Measurements from ENCODE around the gene SLC12A3. TPM values are rescaled to one million over a fixed set of nuclear protein-coding genes. Genes with fewer than 3 reads are reported as not detected.
A peak's percentile ranks its signal among the peaks of the same experiment; 100 is the strongest.
"Not testable (repeated sequence)": the region's sequence is repeated elsewhere in the genome, so short reads cannot be mapped to it uniquely, and the experiment has no call there.

The SLC12A3 gene
- total RNA-seq, 1 donor from 2014 or later: not detected

GRCh38 chr16:56868175-56868574, 3.2 kb downstream of the SLC12A3 start:
- DNase-seq (ENCODE audit: low read depth): no peak
- TF ChIP-seq, protein P1, sequence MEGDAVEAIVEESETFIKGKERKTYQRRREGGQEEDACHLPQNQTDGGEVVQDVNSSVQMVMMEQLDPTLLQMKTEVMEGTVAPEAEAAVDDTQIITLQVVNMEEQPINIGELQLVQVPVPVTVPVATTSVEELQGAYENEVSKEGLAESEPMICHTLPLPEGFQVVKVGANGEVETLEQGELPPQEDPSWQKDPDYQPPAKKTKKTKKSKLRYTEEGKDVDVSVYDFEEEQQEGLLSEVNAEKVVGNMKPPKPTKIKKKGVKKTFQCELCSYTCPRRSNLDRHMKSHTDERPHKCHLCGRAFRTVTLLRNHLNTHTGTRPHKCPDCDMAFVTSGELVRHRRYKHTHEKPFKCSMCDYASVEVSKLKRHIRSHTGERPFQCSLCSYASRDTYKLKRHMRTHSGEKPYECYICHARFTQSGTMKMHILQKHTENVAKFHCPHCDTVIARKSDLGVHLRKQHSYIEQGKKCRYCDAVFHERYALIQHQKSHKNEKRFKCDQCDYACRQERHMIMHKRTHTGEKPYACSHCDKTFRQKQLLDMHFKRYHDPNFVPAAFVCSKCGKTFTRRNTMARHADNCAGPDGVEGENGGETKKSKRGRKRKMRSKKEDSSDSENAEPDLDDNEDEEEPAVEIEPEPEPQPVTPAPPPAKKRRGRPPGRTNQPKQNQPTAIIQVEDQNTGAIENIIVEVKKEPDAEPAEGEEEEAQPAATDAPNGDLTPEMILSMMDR (conservative IDR thresholded peaks at IDR 0.05; ENCODE audit: low read depth, low read length): no peak
- H3K4me3 ChIP-seq (ENCODE audit: low read depth, low read length): no peak overlapping the region

DNA sequence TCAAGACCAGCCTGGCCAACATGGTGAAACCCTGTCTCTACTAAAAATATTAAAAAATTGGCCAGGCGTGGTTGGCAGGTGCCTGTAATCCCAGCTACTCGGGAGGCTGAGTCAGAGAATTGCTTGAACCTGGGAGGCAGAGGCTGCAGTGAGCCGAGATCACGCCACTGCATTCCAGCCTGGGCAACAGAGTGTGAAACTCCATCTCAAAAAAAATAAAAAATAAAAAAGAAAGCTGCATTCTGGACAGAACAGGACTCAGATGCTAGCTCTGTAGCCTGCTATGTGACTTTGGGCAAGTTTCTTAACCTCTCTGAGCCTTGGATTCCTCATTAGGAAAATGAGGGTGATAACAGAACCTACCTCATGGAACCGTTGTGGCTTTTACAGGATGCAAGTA, 3.8 kb downstream of the SLC12A3 start:
- H3K4me3 ChIP-seq (ENCODE audit: low read depth, low read length); DNase-seq (ENCODE audit: low read depth): not testable (repeated sequence)

DNA sequence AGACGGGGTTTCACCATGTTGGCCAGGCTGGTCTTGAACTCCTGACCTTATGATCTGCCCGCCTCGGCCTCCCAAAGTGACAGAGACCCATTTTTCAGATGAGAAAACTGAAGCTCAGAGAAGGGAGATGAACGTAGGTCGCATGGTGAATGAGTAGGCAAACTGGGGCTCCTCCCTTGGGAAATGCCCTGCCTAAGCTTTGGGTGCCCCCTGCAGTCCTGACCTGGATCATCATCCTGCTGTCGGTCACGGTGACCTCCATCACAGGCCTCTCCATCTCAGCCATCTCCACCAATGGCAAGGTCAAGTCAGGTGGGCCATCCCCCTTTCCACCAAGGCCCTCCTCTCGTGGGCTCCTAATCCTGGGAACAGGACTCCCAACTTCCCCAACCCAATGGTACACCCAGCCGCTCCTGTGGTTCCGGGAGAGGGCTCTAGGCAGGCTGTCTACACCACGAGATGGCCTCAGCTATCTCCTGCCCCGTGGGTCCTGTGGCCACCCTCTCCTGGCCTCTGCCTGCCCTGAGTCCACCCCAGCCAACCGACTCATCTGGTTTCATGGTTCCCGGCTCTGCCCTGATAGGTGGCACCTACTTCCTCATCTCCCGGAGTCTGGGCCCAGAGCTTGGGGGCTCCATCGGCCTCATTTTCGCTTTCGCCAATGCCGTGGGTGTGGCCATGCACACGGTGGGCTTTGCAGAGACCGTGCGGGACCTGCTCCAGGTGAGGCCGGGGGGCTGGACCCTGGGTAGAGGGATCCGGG, 4.7 kb downstream of the SLC12A3 start:
- H3K4me3 ChIP-seq (ENCODE audit: low read depth, low read length): no peak overlapping the region
- TF ChIP-seq, protein P1 (conservative IDR thresholded peaks at IDR 0.05; ENCODE audit: low read depth, low read length): peak; percentile 48
- DNase-seq (ENCODE audit: low read depth): no peak

GRCh38 chr16:56870276-56870888, 5.4 kb downstream of the SLC12A3 start:
- no peak for DNase-seq (ENCODE audit: low read depth)
- TF ChIP-seq, protein P1 (conservative IDR thresholded peaks at IDR 0.05; ENCODE audit: low read depth, low read length): no peak
- H3K4me3 ChIP-seq (ENCODE audit: low read depth, low read length): no peak overlapping the region

GRCh38 chr16:56871172-56871593, 6.2 kb downstream of the SLC12A3 start:
- TF ChIP-seq, protein P1 (conservative IDR thresholded peaks at IDR 0.05; ENCODE audit: low read depth, low read length): peak; percentile 11
- H3K4me3 ChIP-seq (ENCODE audit: low read depth, low read length): no peak overlapping the region
- no peak for DNase-seq (ENCODE audit: low read depth)

DNA sequence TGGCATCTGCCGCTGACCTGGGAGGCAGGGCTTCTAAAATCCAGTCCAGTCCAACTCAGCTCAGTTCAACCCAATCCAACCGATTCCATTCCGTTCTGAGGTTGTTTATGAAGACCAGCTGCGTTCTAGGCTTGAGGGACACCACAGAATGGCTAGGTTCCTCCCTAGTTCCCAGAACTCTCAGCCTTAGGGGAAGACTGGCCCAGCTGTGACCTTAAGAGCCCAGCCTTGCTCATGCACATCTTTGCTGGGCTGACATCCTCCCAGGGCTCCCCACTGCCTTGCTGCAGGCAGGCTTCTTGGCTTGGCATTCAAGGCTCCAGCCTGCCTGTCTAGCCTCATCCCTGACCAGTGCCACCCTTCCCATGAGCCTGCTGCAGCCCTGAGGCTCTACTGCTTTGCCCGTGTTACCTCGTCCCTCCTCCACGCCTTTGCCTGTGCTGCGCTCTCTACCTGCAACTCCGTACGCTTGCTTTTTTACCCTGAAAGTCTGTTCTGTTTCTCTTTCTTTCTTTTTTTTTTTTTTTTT, 7.9 kb downstream of the SLC12A3 start:
- H3K4me3 ChIP-seq (ENCODE audit: low read depth, low read length): no peak overlapping the region
- TF ChIP-seq, protein P1 (conservative IDR thresholded peaks at IDR 0.05; ENCODE audit: low read depth, low read length): no peak
- DNase-seq (ENCODE audit: low read depth): no peak

- TF ChIP-seq, protein P1 (conservative IDR thresholded peaks at IDR 0.05; ENCODE audit: low read depth, low read length): no peak
- DNase-seq (ENCODE audit: low read depth): no peak
- H3K4me3 ChIP-seq (ENCODE audit: low read depth, low read length): no peak overlapping the region
Observed at GRCh38 chr16:56874800-56875199, 9.8 kb downstream of the SLC12A3 start.

All from epithelial cell of proximal tubule (primary cell).